ENCODE results near the gene PTP4A2. TPM values are rescaled to one million over a fixed set of nuclear protein-coding genes. Genes with fewer than 3 reads are reported as not detected.

The PTP4A2 gene
- total RNA-seq, 1 donor from 2014 or later = 162 TPM

GRCh38 chr1:31923901-31924535 is 14.2 kb downstream of the PTP4A2 start:
- no peak overlapping the region for H3K27ac Mint-ChIP-seq (ENCODE audit: unreplicated experiment)
- TF ChIP-seq, protein P1, sequence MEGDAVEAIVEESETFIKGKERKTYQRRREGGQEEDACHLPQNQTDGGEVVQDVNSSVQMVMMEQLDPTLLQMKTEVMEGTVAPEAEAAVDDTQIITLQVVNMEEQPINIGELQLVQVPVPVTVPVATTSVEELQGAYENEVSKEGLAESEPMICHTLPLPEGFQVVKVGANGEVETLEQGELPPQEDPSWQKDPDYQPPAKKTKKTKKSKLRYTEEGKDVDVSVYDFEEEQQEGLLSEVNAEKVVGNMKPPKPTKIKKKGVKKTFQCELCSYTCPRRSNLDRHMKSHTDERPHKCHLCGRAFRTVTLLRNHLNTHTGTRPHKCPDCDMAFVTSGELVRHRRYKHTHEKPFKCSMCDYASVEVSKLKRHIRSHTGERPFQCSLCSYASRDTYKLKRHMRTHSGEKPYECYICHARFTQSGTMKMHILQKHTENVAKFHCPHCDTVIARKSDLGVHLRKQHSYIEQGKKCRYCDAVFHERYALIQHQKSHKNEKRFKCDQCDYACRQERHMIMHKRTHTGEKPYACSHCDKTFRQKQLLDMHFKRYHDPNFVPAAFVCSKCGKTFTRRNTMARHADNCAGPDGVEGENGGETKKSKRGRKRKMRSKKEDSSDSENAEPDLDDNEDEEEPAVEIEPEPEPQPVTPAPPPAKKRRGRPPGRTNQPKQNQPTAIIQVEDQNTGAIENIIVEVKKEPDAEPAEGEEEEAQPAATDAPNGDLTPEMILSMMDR (IDR thresholded peaks at IDR 0.05; ENCODE audit: unreplicated experiment) = no peak
- peaks cover 5% of the 10 kb centered on the region for H3K36me3 Mint-ChIP-seq (ENCODE audit: low read depth, unreplicated experiment)
- no peak for DNase-seq (ENCODE audit: low spot score)
- peaks cover 21% of the 10 kb centered on the region for H3K4me1 Mint-ChIP-seq (ENCODE audit: unreplicated experiment)
- H3K9me3 Mint-ChIP-seq (ENCODE audit: unreplicated experiment) = no peaks in the 10 kb centered on the region
- no peaks in the 10 kb centered on the region for H3K27me3 Mint-ChIP-seq (ENCODE audit: unreplicated experiment)
- H3K4me3 Mint-ChIP-seq (ENCODE audit: unreplicated experiment) = no peak overlapping the region

DNA sequence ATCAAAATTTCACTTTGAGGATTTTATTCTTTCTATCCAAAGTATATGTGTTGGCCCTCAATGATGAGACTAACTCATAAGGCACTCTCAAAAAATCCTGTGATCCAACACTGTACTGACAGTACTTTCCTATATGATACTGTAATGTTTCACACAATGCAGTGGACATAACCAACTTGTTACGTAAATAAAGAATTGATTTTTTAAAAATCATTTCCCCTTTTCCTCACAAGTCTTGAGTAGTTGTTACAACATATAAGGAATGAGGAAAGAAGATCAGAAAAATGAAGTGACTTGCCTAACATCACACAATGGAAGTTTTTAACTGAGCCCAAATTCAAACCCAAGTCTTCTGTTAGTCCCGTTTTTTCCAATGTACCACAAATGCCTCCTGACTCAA is 17.2 kb downstream of the PTP4A2 start:
- Mint-ChIP-seq H3K4me1 (ENCODE audit: unreplicated experiment) (peaks cover 6% of the 10 kb centered on the region), H3K9me3 (ENCODE audit: unreplicated experiment) (no peaks in the 10 kb centered on the region), H3K4me3 (ENCODE audit: unreplicated experiment) (no peak overlapping the region), H3K27me3 (ENCODE audit: unreplicated experiment) (no peaks in the 10 kb centered on the region), H3K27ac (ENCODE audit: unreplicated experiment) (no peak overlapping the region), H3K36me3 (ENCODE audit: low read depth, unreplicated experiment) (peaks cover 9% of the 10 kb centered on the region)
- TF ChIP-seq, protein P1 (IDR thresholded peaks at IDR 0.05; ENCODE audit: unreplicated experiment) = no peak
- no peak for DNase-seq (ENCODE audit: low spot score)

- Mint-ChIP-seq H3K27ac (ENCODE audit: unreplicated experiment) (no peak overlapping the region), H3K9me3 (ENCODE audit: unreplicated experiment) (no peaks in the 10 kb centered on the region), H3K4me3 (ENCODE audit: unreplicated experiment) (no peak overlapping the region), H3K4me1 (ENCODE audit: unreplicated experiment) (peaks cover 3% of the 10 kb centered on the region), H3K27me3 (ENCODE audit: unreplicated experiment) (no peaks in the 10 kb centered on the region), H3K36me3 (ENCODE audit: low read depth, unreplicated experiment) (peaks cover 11% of the 10 kb centered on the region)
- no peak for DNase-seq (ENCODE audit: low spot score)
- TF ChIP-seq, protein P1 (IDR thresholded peaks at IDR 0.05; ENCODE audit: unreplicated experiment) = no peak
These were observed 18.6 kb downstream of the PTP4A2 start for GRCh38 chr1:31919591-31919990.

DNA sequence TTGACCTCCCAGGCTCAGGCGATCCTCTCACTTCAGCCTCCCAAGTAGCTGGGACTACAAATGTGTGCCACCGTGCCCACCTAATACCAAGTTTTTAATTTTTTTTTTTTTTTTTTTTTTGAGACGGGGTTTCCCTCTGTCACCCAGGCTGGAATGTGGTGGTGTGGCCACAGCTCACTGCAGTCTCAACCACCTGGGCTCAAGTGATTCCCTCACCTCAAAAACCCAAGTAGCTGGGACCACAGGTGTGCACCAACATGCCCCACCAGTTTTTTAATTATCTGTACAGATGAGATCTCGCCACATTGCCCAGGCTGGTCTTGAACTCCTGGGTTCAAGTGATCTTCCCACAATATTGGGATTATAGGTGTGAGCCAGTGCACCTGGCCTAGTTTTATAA is 22.7 kb downstream of the PTP4A2 start:
- Mint-ChIP-seq H3K4me3 (ENCODE audit: unreplicated experiment) (no peak overlapping the region), H3K9me3 (ENCODE audit: unreplicated experiment) (no peaks in the 10 kb centered on the region), H3K27me3 (ENCODE audit: unreplicated experiment) (no peaks in the 10 kb centered on the region), H3K4me1 (ENCODE audit: unreplicated experiment) (peaks cover 8% of the 10 kb centered on the region), H3K27ac (ENCODE audit: unreplicated experiment) (no peak overlapping the region), H3K36me3 (ENCODE audit: low read depth, unreplicated experiment) (peaks cover 25% of the 10 kb centered on the region)
- TF ChIP-seq, protein P1 (IDR thresholded peaks at IDR 0.05; ENCODE audit: unreplicated experiment) = no peak
- DNase-seq (ENCODE audit: low spot score) = no peak

DNA sequence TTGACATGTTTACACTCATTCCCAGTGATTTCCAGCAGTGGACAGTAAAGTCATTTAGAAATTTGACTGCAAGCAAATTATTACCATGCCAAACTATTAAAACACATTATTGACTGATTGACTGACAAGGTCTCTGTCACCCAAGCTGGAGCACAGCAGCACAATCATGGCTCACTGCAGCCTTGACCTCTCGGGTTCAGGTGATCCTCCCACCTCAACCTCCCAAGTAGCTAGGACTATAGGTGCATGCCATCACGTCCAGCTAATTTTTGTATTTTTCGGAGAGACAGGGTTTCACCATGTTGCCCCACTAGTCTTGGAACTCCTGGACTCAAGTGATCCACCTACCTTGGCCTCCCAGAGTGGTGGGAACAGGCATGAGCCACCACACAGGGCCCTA is 24.2 kb downstream of the PTP4A2 start:
- TF ChIP-seq, protein P1 (IDR thresholded peaks at IDR 0.05; ENCODE audit: unreplicated experiment) = no peak
- peaks cover 25% of the 10 kb centered on the region for H3K36me3 Mint-ChIP-seq (ENCODE audit: low read depth, unreplicated experiment)
- no peak overlapping the region for H3K27ac Mint-ChIP-seq (ENCODE audit: unreplicated experiment)
- peaks cover 8% of the 10 kb centered on the region for H3K4me1 Mint-ChIP-seq (ENCODE audit: unreplicated experiment)
- H3K27me3 Mint-ChIP-seq (ENCODE audit: unreplicated experiment) = no peaks in the 10 kb centered on the region
- no peaks in the 10 kb centered on the region for H3K9me3 Mint-ChIP-seq (ENCODE audit: unreplicated experiment)
- DNase-seq (ENCODE audit: low spot score) = no peak
- no peak overlapping the region for H3K4me3 Mint-ChIP-seq (ENCODE audit: unreplicated experiment)
